IPS-18a (cell line): ENCODE data around the gene ZNF507.
"Not testable (repeated sequence)": the region's sequence is repeated elsewhere in the genome, so short reads cannot be mapped to it uniquely, and the experiment has no call there.

Experiments used
- H3K27ac ChIP-seq: one replicate; pipeline ENCODE4 v1.5.1; 2013; ENCODE audit warnings: low read length
- H3K27me3 ChIP-seq: one replicate; pipeline ENCODE4 v1.6.1; 2013; ENCODE audit warnings: mild to moderate bottlenecking, low read length; ENCODE audit not compliant: control insufficient read depth, insufficient read depth
- H3K36me3 ChIP-seq: one replicate; pipeline ENCODE4 v1.6.1; 2013; ENCODE audit warnings: low read depth, low read length; ENCODE audit not compliant: control insufficient read depth
- H3K4me1 ChIP-seq: one replicate; pipeline ENCODE4 v1.6.1; 2013; ENCODE audit warnings: low read depth, low read length; ENCODE audit not compliant: control insufficient read depth
- H3K4me3 ChIP-seq: one replicate; pipeline ENCODE4 v1.5.1; 2013; ENCODE audit warnings: low read length
- H3K9ac ChIP-seq: one replicate; pipeline ENCODE4 v1.6.1; 2013; ENCODE audit warnings: mild to moderate bottlenecking, low read length, moderate library complexity
- H3K9me3 ChIP-seq: one replicate; pipeline ENCODE4 v1.6.1; 2013; ENCODE audit warnings: low read depth, low read length; ENCODE audit not compliant: control insufficient read depth

Gene ZNF507

GRCh38 chr19:32423944-32424343 is 78.5 kb downstream of the ZNF507 start:
- H3K9ac ChIP-seq, H3K27ac ChIP-seq, H3K9me3 ChIP-seq, H3K4me1 ChIP-seq, H3K4me3 ChIP-seq, H3K27me3 ChIP-seq: not testable (repeated sequence)
- peaks cover 34% of the 10 kb centered on the region for H3K36me3 ChIP-seq

- H3K4me1 ChIP-seq = no peaks in the 10 kb centered on the region
- no peaks in the 10 kb centered on the region for H3K27me3 ChIP-seq
- no peak overlapping the region for H3K4me3 ChIP-seq
- peaks cover 17% of the 10 kb centered on the region for H3K36me3 ChIP-seq
- no peak overlapping the region for H3K9ac ChIP-seq
- H3K27ac ChIP-seq = no peak overlapping the region
- H3K9me3 ChIP-seq = no peaks in the 10 kb centered on the region
These were observed 82.1 kb downstream of the ZNF507 start for GRCh38 chr19:32427536-32427935.

GRCh38 chr19:32436692-32437091 is 91.3 kb downstream of the ZNF507 start:
- no peak overlapping the region for H3K9ac ChIP-seq
- no peak overlapping the region for H3K27ac ChIP-seq
- H3K4me1 ChIP-seq = no peaks in the 10 kb centered on the region
- no peak overlapping the region for H3K4me3 ChIP-seq
- peaks cover 38% of the 10 kb centered on the region for H3K36me3 ChIP-seq
- no peaks in the 10 kb centered on the region for H3K9me3 ChIP-seq
- H3K27me3 ChIP-seq = no peaks in the 10 kb centered on the region

GRCh38 chr19:32437096-32437495 is 91.7 kb downstream of the ZNF507 start:
- Histone ChIP-seq H3K36me3 (peaks cover 42% of the 10 kb centered on the region), H3K4me3 (no peak overlapping the region), H3K27me3 (no peaks in the 10 kb centered on the region), H3K27ac (no peak overlapping the region), H3K4me1 (no peaks in the 10 kb centered on the region), H3K9me3 (no peaks in the 10 kb centered on the region), H3K9ac (no peak overlapping the region)
